GM21367 (cell line): ENCODE measurements around the gene KLC4.
"Not testable (repeated sequence)": the region's sequence is repeated elsewhere in the genome, so short reads cannot be mapped to it uniquely, and the experiment has no call there.

ENCODE experiments used
- ATAC-seq: cut with Tn5 transposase; IDR thresholded peaks from one replicate; pipeline ENCODE4 v1.9.1; 2021; ENCODE audit not compliant: unreplicated experiment

KLC4 gene

DNA sequence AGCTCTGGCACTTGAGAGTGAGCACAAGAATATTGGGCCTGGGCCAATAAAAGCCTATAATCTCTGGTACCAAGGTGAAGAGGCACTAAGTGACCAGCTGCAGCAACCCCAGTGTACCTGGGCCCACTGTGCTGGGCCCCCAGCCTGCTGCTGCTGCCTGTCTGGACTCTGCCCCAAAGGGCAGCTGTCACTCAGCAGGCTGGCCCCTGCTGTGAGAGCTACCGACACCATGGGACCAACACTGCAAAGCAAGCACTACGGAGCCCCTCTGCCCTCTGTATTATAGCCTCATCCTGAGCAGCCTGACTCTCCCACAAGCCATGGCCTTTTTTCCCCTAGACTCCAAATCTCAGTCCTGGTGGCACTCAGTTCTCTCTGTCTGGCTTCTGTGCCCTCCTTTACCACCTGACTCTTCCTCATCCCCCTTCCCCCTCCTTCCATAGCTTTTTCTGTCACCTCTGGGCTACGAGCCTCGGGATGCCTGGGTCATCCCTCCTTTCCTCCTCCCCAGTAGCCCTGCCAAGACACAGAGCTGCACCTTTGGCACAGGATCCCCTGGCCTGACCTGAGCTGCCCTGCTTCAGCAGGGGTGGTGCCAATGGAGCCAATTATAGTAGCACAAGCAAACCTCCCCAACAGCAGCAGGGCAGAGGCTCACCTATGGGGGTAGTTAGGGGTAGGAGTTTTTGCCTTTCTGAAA, 23.8 kb upstream of the KLC4 start:
- ATAC-seq = no peak

DNA sequence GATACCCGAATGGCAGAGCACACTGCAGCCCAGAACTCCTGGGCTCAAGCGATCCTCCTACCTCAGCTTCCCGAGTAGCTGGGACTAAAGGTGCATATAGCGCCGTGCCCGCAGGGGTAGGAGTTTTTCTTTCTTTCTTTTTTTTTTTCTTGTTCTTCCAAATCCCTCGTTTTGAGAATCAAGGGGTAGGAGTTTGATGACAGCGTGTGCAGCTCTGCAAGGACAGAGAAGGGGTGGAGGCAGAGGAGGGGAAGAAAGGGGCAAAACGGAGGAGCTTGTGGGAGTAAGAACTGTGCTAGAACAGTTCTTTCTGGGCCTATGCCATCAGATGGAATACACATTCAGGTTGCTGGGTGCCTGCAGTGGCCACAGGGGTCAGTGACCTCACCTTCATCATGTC, 22.7 kb upstream of the KLC4 start:
- ATAC-seq = no peak

DNA sequence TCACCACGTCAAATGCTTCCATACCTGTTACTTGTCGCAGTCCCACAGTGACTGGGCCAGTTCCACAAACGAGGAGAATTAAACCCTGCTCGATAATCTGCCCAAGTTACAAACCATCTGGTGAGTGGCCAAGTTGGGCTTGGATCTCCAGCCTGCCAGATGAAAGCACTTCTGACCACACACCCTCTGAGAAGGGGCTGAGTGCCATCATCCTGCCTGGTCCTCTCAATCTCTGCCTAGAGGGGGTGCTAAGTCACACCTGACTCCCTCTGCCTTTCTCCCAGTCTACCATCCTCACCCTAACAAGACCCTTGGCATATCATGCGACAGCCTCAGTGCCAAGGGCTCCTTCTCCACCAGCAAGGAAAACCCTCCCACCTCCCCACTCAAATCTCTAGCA, 22.2 kb upstream of the KLC4 start:
- ATAC-seq = no peak

DNA sequence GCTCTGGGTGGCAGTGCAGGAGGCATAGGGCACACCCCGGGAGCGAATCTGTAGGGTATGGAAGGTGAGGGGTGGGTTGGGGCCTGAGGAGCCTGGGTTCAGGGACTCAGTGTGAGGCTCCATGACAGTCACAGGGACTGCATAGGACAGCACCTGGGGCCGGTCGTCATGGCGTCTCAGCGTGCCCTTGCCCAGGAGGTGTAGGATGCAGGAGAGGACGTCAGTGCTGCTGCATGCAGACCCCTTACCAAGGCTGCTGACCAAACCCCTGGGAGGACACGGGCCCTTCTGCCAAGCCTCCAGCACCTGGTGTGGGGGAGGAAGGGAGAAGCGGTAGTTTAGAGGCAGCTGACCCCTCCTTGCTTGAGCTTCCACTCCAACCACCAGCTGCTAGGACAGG, 21.7 kb upstream of the KLC4 start:
- no peak for ATAC-seq

DNA sequence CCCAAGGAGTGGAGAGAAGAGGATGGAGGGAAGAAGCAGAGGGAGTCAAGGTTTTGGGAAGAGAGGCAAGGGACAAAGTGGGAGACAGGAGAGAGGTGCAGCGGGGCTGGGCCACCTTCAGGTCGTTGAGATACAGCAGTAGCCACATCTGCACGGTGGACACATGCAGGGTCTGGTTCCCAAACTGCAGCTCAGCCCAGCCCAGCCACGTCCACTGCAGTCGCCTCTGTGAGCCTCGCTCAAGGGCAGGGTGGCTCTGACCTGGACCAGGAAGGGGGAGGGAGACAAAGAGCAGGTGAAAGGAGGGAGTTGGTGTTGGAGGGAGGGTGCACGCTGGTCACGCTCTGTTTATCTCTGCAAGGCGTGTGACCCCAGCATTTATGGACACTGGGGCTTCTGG, 20.7 kb upstream of the KLC4 start:
- no peak for ATAC-seq

DNA sequence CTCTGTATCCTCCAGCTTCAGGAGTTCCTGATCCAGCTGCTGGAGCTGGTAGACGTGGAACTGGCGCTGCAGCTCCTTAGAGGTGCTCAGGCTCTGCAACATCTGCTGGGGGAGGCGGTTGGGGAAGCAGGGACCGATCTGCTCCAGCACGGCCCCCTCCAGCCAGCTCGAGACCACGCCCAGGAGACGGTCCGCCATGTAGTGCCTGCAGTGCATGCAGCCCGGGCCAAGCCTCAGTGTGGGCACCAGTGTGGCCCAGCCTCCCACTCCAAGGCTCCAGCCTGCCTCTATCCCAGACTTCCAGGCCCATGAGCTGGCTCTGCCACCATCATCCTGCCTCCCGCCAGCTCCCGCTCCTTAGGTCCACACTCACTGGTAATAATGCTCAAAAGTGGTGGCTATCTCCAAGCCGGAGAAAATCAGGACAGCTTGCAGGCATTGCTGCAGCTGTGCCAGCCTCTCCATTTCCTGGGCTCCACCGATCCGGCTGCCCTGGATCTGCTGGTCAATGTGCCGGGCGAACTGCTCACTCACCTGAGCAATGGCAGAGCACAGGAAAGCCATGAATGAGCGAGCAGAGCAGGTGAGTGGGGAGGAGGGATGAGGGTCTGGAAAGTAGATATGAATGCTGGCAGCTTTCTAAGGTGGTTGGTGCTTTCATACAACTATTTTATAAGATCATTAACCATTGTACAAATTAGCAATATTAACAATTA, 18.7 kb upstream of the KLC4 start:
- no peak for ATAC-seq

DNA sequence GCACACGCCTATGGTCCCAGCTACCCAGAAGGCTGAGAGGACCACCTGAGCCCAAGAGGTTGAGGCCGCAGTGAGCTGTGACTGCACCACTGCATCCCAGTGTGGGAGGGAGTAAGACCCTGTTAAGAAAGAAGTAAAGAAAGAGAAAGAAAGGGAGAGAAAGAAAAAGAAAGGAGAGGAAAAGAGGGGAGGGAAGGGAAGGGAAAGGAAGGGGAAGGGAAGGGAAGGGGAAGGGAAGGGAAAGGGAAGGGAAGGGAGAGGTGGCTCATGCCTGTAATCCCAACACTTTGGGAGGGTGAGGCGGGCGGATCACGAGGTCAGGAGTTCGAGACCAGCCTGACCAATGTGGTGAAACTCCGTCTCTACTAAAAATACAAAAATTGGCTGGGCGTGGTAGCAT, 18.0 kb upstream of the KLC4 start:
- not testable (repeated sequence) for ATAC-seq

DNA sequence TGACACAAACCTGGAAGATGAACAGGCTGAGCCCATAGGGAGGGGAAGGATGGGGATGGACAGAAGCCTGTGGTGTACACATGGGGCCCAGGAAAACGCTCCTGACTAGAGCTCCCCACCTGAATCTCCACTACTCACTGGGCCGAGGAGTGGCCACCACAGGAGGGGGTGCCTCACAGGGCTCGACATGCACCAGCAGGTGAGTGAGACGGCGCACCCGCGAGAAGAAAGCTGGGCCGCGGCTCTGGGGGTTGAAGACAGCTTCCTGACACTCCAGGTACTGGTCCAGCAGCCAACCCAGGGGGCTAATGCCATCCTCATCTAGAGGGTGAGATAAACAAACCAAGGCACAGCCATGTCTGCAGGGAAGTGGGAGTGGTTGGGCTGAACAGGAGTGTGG, 16.1 kb upstream of the KLC4 start:
- no peak for ATAC-seq

DNA sequence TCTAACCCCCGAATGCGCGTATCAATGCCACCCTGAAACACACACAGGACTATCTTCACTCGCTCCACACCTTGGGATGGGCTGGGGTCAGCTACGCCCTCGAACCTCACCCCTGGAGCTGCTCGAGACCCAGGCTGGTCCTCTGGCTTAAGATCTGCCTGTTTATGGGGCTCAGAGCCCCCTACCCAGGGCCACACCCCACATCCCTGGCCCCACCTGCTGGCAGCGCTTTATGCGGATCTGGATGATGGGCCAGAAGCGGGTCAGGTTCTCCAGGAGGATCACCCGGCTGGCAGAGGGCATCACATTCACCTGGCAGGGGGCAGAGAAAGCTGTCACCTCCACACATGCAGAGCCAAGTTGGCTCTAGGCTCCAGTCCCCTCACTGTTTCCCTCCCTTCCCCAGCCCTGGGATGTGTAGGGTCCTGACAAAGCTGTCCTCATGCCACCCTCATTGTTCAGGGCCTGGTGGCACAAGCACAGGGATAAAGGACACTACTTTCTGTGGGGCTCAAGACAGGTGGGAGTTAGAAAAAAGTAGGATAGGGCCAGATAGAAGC, 14.0 kb upstream of the KLC4 start:
- no peak for ATAC-seq

DNA sequence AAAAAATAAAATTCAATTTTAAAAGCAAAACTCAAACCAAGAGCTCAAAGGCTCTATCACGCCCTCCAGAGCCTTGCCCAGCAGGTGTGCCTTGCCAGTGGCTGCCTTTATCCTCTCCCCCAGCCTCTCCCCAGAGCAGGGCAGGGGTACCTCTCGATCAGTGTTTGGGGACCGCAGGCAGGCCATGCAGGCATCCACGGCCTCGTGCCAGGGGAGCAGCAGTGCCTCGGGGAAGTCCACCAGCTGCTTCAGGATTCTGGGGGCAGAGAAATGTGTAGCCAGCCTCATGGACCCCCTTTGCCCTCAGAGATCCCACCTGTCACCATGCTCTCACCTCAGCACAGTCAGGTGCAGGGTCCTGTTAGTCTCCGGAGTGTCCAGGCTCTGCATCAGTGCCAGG, 11.4 kb upstream of the KLC4 start:
- ATAC-seq = no peak

DNA sequence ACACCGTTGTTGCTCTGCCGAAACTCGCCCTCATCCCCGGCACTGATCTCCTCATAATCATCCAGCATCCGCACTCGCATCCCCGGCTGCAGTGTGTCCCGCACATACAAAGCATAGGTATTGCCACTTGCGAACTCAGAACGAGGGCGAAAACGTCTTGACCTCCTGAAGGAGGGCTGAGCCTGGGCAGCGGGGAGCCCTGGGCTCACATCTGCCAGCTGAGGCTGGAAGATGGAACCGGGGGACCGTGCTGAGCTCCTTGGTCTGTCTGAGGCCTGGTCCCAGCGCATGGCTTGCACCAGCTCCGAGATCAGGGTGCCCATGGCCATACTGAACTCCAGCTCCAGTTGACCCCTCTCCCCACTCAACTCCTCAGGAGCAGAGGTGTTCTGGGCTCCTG, 8.4 kb upstream of the KLC4 start:
- no peak for ATAC-seq

DNA sequence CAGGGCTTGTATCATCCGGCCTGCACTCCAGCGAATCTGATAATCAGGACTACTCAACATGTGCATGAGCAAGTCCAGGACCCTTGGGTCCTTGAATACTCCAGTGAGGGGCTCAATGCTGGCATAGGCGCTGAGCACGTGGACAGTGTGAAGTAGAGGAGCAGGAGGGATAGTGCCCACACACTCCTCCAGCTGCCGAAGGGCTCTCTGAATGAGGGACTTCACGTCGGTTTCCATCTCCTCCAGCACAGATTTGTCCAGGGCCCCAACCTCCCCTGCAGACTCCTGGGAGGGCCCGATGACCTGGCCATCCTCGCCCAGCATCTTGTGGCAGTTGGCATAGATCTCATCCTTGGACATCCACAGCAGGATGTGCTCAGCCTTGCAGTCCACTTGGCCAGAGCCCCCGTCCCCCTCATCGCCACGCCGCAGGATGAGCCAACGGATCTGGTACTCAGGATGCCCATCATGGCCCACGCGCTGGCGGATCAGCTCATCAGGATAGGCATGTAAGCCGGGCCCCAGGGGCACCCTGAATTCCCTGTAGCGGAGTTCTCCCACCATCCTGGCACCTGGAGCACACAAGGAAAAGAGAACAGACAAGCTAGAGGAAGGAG, 7.1 kb upstream of the KLC4 start:
- ATAC-seq = no peak

DNA sequence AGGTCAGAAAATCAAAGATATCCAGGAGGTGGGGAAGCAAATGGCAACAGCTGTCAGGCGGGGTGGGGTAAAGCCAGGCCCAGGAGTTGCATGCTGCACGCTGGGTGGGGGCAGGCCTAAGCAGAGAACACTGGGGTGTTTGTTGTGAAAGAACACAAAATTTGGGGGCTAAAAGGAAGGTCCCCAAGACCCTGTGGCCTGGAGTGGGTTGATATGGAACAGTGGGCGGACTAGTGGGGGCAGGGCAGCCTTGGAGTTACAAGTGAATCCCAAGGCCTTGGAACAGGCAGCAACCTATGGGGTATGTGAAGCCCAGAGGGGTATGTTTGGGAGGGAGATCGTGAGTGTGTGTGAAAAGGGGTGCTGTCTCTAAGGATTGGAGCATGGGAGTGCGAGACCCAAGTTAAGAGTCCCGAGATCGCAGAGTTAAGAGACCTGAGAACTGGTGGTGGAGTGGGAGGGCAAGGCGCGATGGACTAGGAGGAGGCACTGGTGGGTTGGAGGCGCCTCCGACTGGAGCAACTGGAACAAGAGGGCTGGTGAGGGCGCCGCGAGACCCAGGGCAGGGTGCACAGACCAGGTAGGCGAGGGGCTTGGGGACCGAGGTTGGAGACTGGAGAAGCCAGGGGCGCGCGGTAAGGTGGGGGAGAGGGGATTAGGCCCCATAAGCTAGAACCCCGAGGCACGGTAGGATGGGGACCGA, 6.4 kb upstream of the KLC4 start:
- no peak for ATAC-seq

DNA sequence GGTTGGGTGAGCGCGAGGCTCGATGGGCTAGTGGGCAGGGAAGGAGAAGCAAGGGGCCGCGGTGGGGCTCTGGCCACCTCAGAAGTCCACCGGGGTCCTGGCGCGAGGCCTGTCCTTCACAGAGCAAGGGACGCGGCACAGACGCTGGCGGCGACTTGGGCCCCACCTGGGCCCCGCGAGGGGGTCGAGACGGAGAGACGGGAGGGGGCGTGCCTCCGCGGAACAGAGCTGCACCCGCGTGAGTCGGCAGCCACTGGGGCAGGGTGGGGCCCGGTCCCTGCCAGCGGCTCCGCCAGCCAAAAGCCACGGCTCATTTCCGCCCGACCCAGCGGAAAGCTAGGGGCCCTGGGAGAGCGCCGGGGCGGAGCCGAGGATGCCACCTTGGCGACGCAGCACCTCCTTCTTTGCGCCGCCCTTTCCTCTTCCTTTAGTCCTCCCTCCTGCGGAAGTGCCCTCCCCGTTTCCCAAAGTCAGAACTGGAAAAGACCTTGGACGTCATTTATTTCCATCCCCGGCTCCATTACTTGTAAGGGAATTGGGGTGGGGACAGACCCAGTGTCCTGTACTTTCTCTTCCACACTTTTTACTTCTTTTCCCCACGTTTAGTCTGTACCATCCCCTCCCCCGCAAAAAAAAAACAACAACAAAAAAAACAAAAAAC, 5.8 kb upstream of the KLC4 start, which contains the start of gene CUL7:
Gene CUL7 (minus strand): TSS at position 307 of the 661 bp plus-strand sequence. CDS start 1,063 bp downstream, outside the sequence.
- peak; percentile 77 for ATAC-seq

DNA sequence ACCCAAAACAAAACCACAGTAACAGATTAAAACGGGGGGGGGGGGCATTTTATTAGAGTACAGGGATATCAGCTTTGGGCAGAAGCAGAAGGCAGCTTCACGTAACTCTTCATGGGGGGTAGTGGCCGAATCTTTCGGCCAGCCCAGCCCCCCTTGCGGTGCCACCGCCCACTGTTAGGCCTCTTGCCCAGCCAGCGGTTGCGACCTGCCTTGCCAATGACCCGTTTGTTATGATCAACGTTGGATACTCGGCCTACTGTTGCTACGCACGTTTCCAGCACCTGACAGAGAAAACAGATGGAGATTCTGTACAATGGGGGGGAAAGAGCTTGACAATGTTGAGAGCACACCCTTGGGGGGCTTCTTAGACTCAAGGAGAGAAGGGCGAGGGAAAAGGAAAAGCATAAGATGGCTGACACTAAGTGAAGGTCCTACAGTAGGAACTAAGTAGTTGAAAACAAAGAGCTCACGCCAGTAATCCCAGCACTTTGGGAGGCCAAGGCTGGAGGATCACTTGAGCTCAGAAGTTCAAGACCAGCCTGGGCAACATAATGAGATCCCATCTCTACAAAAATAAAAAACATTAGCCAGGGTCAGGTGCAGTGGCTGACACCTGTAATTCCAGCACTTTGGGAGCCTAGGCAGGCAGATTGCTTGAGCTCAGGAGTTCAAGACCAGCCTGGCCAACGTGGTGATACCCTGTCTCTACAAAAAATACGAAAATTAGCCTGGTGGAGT, 5.1 kb upstream of the KLC4 start:
- ATAC-seq = no peak

DNA sequence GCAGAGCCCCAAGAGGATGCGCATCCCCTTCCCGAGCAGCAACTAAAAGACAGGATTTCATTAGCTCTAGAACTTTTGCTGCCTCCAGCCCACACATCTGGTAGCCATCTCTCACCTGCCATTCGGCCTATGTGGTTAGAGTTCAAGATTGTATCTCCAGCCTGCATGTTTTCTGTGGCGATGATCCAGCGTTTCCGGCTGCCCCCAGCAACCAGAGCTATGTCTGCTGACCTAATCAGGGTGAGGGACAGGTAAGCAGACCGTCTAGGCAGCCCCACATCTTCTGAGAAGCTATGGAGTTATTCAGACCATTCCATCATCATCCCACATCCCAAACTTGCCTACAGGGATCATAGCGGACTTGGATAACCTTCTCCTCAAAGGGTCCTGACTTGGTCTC, 3.5 kb upstream of the KLC4 start:
- no peak for ATAC-seq

DNA sequence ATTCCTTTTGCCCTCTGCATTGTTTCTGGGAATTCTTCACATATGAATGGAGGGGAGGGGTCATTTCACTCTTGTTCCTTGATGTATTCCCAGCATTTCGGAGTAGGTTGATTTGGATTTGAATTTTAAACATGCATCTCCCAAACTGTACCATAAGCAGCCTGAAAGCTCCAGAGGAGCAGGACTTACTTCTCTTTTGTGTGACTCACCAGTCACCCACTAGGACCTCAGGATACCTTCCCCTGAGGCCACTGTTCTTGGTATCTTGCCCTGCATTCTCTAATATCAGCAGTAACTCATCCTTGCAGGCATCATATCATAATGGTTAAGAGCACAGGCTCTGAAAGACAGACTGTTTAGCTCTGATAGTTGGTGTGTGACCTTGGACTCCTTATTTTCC, 900 bp upstream of the KLC4 start:
- no peak for ATAC-seq

DNA sequence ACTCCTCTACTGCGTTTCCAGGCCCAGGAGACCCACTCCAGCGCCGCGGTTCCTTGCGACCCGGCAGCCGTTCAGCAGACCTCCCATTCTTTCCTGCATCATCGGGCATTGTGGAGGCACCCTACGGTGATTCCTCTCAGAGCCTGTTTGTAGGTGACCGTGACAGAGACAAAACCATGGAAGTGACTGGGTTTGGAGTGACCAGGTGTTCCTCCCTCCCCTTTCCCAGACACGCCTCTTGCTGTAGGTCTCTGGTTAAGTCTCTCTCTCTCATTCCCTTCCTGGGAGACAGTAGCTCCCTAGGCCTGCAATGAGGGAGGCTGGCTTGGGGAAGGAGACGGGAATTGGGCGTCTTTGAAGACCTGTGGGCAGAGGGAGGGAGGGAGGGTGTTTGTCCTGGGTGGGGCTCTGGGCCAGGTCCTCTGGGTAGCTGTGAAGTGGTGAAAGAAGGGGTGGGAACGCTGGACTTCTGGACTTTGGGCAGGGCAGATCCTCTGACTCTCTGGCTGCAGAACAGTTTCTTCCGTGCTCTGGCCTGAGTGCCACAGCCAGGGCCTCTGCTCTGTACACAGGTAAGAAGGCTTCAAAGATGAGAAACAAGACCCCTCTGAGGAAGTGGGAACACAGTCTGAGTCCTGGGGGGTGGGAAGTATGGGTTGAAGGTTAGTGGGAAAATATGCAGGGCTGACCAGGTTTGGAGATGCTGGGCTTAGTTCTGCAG, 763 bp downstream of the KLC4 start:
- ATAC-seq = no peak
